Endothelial cell of umbilical vein (primary cell): ENCODE results near the gene GATA3. TPM values are rescaled to one million over a fixed set of nuclear protein-coding genes. Genes with fewer than 3 reads are reported as not detected.

Experiments
- BruUV-seq: library from RNA; stranded (reverse); fragments of 400-500 nt; replicated peaks from 2 replicates; lab custom pipeline; 2021; lab: Mats Ljungman, UMichigan
- CTCF ChIA-PET: fragments of 300-600, 350-600 bp; sonication (Branson Sonifier 250); formaldehyde crosslinking; loops from one replicate; lab custom pipeline; 2021; ENCODE audit warnings: antibody characterized with exemption, inconsistent platforms; lab: Charles Lee
- POLR2A ChIA-PET: fragments of 300-600, 350-600 bp; sonication (Branson Sonifier 250); formaldehyde crosslinking; loops from one replicate; lab custom pipeline; 2021; ENCODE audit warnings: antibody characterized with exemption, inconsistent platforms; lab: Charles Lee
- DNase-seq: peaks from one replicate; pipeline ENCODE4 v3.0.0-alpha.2; 2011; ENCODE audit warnings: low read depth, low spot score
- FAIRE-seq: peaks from 2 replicates; lab custom pipeline; 2011; peaks lifted over from hg19 to GRCh38; lab: Jason Lieb, UNC
- H2AFZ ChIP-seq: 2 replicates; pipeline ENCODE4 v1.6.0; 2012; ENCODE audit warnings: low read depth, low read length, control low read depth, inconsistent platforms
- H3K27ac ChIP-seq: 2 replicates; pipeline ENCODE4 v1.5.1; 2011; ENCODE audit warnings: low read depth, mild to moderate bottlenecking, control low read depth, low read length, moderate library complexity; ENCODE audit not compliant: insufficient read depth
- H3K27me3 ChIP-seq, 2 experiments: 2 replicates each; pipeline versions ENCODE4 v1.6.0 to v1.6.1; 2011; ENCODE audit warnings: low read length in 2 of 2, mixed read lengths in 1 of 2; ENCODE audit not compliant: control insufficient read depth in 2 of 2, insufficient read depth in 2 of 2
- H3K36me3 ChIP-seq, 2 experiments: 2 replicates in 1 of 2; 3 replicates in 1 of 2; pipeline ENCODE4 v1.5.1; 2011; ENCODE audit warnings: low read length in 2 of 2, mild to moderate bottlenecking in 1 of 2, moderate library complexity in 1 of 2; ENCODE audit not compliant: control insufficient read depth in 2 of 2, insufficient read depth in 2 of 2; ENCODE audit errors: extremely low read depth in 1 of 2
- H3K4me1 ChIP-seq: 3 replicates; pipeline ENCODE4 v1.5.1; 2011; ENCODE audit warnings: mild to moderate bottlenecking, low read length; ENCODE audit not compliant: control insufficient read depth, insufficient read depth; ENCODE audit errors: extremely low read depth
- H3K4me2 ChIP-seq: 2 replicates; pipeline ENCODE4 v1.6.1; 2011; ENCODE audit warnings: low read length, control low read depth, mixed read lengths; ENCODE audit not compliant: insufficient read depth
- H3K4me3 ChIP-seq, 3 experiments: fragments of 200-600 bp in 1 of 3; sonication (generic), shearing (Covaris generic) in 1 of 3; replicated peaks in 1 of 3; 2 replicates each; pipeline ENCODE4 v1.5.1; 2011 to 2016; ENCODE audit warnings: control low read depth in 3 of 3, low read length in 3 of 3, mild to moderate bottlenecking in 2 of 3, inconsistent platforms in 1 of 3, low read depth in 1 of 3, moderate library complexity in 1 of 3; ENCODE audit not compliant: insufficient read depth in 1 of 3
- H3K79me2 ChIP-seq: 2 replicates; pipeline ENCODE4 v1.6.0; 2012; ENCODE audit warnings: low read length, inconsistent platforms; ENCODE audit not compliant: control insufficient read depth, insufficient read depth
- H3K9ac ChIP-seq: replicated peaks from 2 replicates; pipeline ENCODE3; 2011; ENCODE audit warnings: low read length, control low read depth; ENCODE audit not compliant: insufficient read depth; ENCODE audit errors: extremely low read depth
- H3K9me1 ChIP-seq: replicated peaks from 3 replicates; pipeline ENCODE4 v1.6.0; 2011; ENCODE audit warnings: mild to moderate bottlenecking, low read length; ENCODE audit not compliant: control insufficient read depth, insufficient read depth; ENCODE audit errors: extremely low read depth
- H3K9me3 ChIP-seq: replicated peaks from 2 replicates; pipeline ENCODE4 v1.5.1; 2012; ENCODE audit warnings: low read length, inconsistent platforms; ENCODE audit not compliant: control insufficient read depth, insufficient read depth
- H4K20me1 ChIP-seq: replicated peaks from 2 replicates; pipeline ENCODE3; 2011; ENCODE audit warnings: mild to moderate bottlenecking, low read length; ENCODE audit not compliant: control insufficient read depth, insufficient read depth; ENCODE audit errors: extremely low read depth
- EZH2 ChIP-seq: IDR thresholded peaks from 2 replicates; pipeline ENCODE4 v1.6.1; 2012; ENCODE audit warnings: borderline replicate concordance, low read depth, mild to moderate bottlenecking, moderate library complexity, low read length, inconsistent platforms; ENCODE audit not compliant: severe bottlenecking
- FOS ChIP-seq: IDR thresholded peaks from 2 replicates; pipeline ENCODE4 v1.6.1; 2011; ENCODE audit warnings: mild to moderate bottlenecking, low read length, moderate library complexity, borderline replicate concordance; ENCODE audit not compliant: insufficient read depth
- GATA2 ChIP-seq: IDR thresholded peaks from 2 replicates; pipeline ENCODE4 v1.7.0; 2011; ENCODE audit warnings: low read depth, mild to moderate bottlenecking, moderate library complexity, mixed read lengths, low read length; ENCODE audit not compliant: insufficient read length, insufficient read depth
- JUN ChIP-seq: IDR thresholded peaks from 2 replicates; pipeline ENCODE4 v1.6.1; 2011; ENCODE audit warnings: borderline replicate concordance, low read depth; ENCODE audit not compliant: insufficient read length, insufficient read depth
- MAX ChIP-seq: IDR thresholded peaks from 2 replicates; pipeline ENCODE4 v1.6.1; 2011; ENCODE audit not compliant: insufficient read depth, insufficient read length
- MYC ChIP-seq: IDR thresholded peaks from one replicate; pipeline ENCODE4 v1.6.1; 2011; ENCODE audit warnings: mild to moderate bottlenecking, low read depth, low read length
- POLR2A ChIP-seq: IDR thresholded peaks from 2 replicates; pipeline ENCODE4 v1.6.1; 2012; ENCODE audit warnings: low read depth, mild to moderate bottlenecking, control low read depth, low read length
- POLR2AphosphoS5 ChIP-seq: IDR thresholded peaks from 2 replicates; pipeline ENCODE4 v1.6.1; 2012; ENCODE audit warnings: low read depth, mild to moderate bottlenecking, control low read depth, low read length, moderate library complexity; ENCODE audit not compliant: insufficient read depth
- dilution Hi-C: fragments of 300-500 bp; cut with MboI; formaldehyde crosslinking; loops from one replicate; pipeline ENCODE4 v1.15.0; 2019; ENCODE audit warnings: low sequenced_read_pairs; ENCODE audit not compliant: extremely low pct_ligation_motif_present
- intact Hi-C: fragments of 100-400 bp; cut with micrococcal nuclease; formaldehyde crosslinking; loops from one replicate; pipeline ENCODE4 v1.10.0; 2022
- polyA plus RNA-seq, 4 experiments: library from polyadenylated mRNA; depleted of rRNA in 3 of 4; stranded (reverse) in 3 of 4; unstranded in 1 of 4; fragments of >200 nt; gene quantifications; 2 replicates each; pipeline versions ENCODE4 v1.2.1 to v1.2.3, GENCODE V29; 2011 to 2012; ENCODE audit warnings: missing spikeins in 1 of 4
- total RNA-seq: library from RNA; stranded (reverse); gene quantifications from 2 replicates; pipeline ENCODE4 v1.2.3, GENCODE V29; 2021
- TF ChIP-seq, protein P1 (sequence below), 2 donors: IDR thresholded peaks; 1 replicate in 1 of 2; 2 replicates in 1 of 2; pipeline ENCODE4 v1.5.1; 2011; ENCODE audit warnings: low read length in 2 of 2, mild to moderate bottlenecking in 2 of 2, moderate library complexity in 2 of 2, control low read depth in 1 of 2, inconsistent platforms in 1 of 2, low read depth in 1 of 2; ENCODE audit not compliant: insufficient read depth in 1 of 2; ENCODE audit errors: extremely low read depth in 1 of 2

GATA3 gene
- total and polyA plus RNA-seq, 2 donors (not counting 3 experiments of a cell fraction or from before 2014, with no cell fraction given), result 9.3 to 33.0 TPM

- peaks cover 35 to 42% of the 10 kb centered on the region in 2 experiments for H3K36me3 ChIP-seq
- H3K9me1 ChIP-seq, result no peaks in the 10 kb centered on the region
- no peak overlapping the region for H3K4me3 ChIP-seq
- H3K9me3 ChIP-seq, result no peaks in the 10 kb centered on the region
- POLR2A ChIA-PET, result no interaction called here
- no peak for FAIRE-seq
- no peak overlapping the region for H2AFZ ChIP-seq
- peaks cover 48% of the 10 kb centered on the region for H3K4me1 ChIP-seq
- H3K27ac ChIP-seq, result no peak overlapping the region
- H3K27me3 ChIP-seq, result no peaks in the 10 kb centered on the region
- H3K4me2 ChIP-seq, result no peak overlapping the region
- no peak overlapping the region for H3K9ac ChIP-seq
- no peaks in the 10 kb centered on the region for H4K20me1 ChIP-seq
- TF ChIP-seq FOS (no peak), GATA2 (no peak), JUN (no peak), POLR2AphosphoS5 (no peak), EZH2 (no peak), MAX (no peak), POLR2A (no peak), MYC (no peak)
- TF ChIP-seq, protein P1, sequence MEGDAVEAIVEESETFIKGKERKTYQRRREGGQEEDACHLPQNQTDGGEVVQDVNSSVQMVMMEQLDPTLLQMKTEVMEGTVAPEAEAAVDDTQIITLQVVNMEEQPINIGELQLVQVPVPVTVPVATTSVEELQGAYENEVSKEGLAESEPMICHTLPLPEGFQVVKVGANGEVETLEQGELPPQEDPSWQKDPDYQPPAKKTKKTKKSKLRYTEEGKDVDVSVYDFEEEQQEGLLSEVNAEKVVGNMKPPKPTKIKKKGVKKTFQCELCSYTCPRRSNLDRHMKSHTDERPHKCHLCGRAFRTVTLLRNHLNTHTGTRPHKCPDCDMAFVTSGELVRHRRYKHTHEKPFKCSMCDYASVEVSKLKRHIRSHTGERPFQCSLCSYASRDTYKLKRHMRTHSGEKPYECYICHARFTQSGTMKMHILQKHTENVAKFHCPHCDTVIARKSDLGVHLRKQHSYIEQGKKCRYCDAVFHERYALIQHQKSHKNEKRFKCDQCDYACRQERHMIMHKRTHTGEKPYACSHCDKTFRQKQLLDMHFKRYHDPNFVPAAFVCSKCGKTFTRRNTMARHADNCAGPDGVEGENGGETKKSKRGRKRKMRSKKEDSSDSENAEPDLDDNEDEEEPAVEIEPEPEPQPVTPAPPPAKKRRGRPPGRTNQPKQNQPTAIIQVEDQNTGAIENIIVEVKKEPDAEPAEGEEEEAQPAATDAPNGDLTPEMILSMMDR (IDR thresholded peaks at IDR 0.05; ENCODE audit: extremely low read depth in 1 of 2, insufficient read depth in 1 of 2, low read depth in 1 of 2, low read length in 2 of 2), result no peak
- CTCF ChIA-PET, result no interaction called here
- DNase-seq, result no peak
- H3K79me2 ChIP-seq, result peaks cover 44% of the 10 kb centered on the region
- intact Hi-C loops, result no loop called here
- dilution Hi-C loops, result no loop called here
- BruUV-seq, result no TSS peak
These were observed 16.0 kb downstream of the GATA3 start for GRCh38 chr10:8070440-8070839.
